Chondrocyte (in vitro differentiated cells): ENCODE results near the gene NRG4. TPM values are rescaled to one million over a fixed set of nuclear protein-coding genes. Genes with fewer than 3 reads are reported as not detected.
"Not testable (repeated sequence)": the region's sequence is repeated elsewhere in the genome, so short reads cannot be mapped to it uniquely, and the experiment has no call there.

Experiments used
- DNase-seq: peaks from one replicate; pipeline ENCODE4 v3.0.0; 2021; ENCODE audit warnings: mixed read lengths, low spot score
- H3K27ac Mint-ChIP-seq: one replicate; pipeline ENCODE4 v1.8.0; 2021; ENCODE audit warnings: mild to moderate bottlenecking, moderate library complexity, mixed read lengths; ENCODE audit not compliant: unreplicated experiment
- H3K27me3 Mint-ChIP-seq: 2 replicates; pipeline ENCODE4 v1.8.0; 2021; ENCODE audit warnings: low read depth, mixed read lengths
- H3K36me3 Mint-ChIP-seq: 2 replicates; pipeline ENCODE4 v1.8.0; 2021; ENCODE audit warnings: low read depth, mixed read lengths
- H3K4me1 Mint-ChIP-seq: 2 replicates; pipeline ENCODE4 v1.8.0; 2021; ENCODE audit warnings: low read depth, mild to moderate bottlenecking, mixed read lengths
- H3K4me3 Mint-ChIP-seq: one replicate; pipeline ENCODE4 v1.8.0; 2021; ENCODE audit warnings: mild to moderate bottlenecking, moderate library complexity, mixed read lengths; ENCODE audit not compliant: unreplicated experiment
- H3K9me3 Mint-ChIP-seq: 2 replicates; pipeline ENCODE4 v1.8.0; 2021; ENCODE audit warnings: low read depth, mixed read lengths
- CTCF ChIP-seq: fragments of 200-600 bp; sonication (generic); IDR thresholded peaks from 2 replicates; pipeline ENCODE4 v1.5.0; 2021; ENCODE audit warnings: antibody characterized with exemption, mild to moderate bottlenecking, moderate library complexity
- total RNA-seq: library from RNA; stranded (reverse); gene quantifications from 3 replicates; pipeline ENCODE4 v1.2.1, GENCODE V29; 2021

Gene NRG4
- total RNA-seq, 1 donor from 2014 or later, result not detected

GRCh38 chr15:76034111-76034510, 21.9 kb upstream of the NRG4 start:
- Mint-ChIP-seq H3K4me1 (no peaks in the 10 kb centered on the region), H3K4me3 (no peak overlapping the region), H3K27me3 (peaks cover 51% of the 10 kb centered on the region)

DNA sequence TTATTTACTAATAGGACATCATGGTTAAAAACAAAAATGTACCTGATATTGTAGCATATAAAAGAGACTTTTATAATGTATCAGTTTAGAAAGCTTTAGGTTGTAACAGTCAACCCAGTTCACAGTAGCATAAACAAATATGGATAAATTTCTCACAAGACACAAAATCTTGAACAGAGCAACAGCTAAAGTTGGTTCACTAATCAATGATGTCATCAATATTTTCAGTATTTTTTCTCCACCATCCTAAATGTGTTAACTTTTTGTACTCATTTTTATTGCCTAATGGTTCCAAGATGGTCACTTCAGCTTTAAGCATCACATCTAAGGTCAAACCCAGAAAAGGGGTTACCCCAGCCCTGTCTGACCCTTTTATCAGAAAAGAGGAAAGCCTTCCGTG, 21.2 kb upstream of the NRG4 start:
- no peaks in the 10 kb centered on the region for H3K36me3 Mint-ChIP-seq
- no peak for TF ChIP-seq CTCF
- no peak overlapping the region for H3K27ac Mint-ChIP-seq
- H3K27me3 Mint-ChIP-seq, result peaks cover 45% of the 10 kb centered on the region
- peaks cover 11% of the 10 kb centered on the region for H3K9me3 Mint-ChIP-seq
- H3K4me3 Mint-ChIP-seq, result no peak overlapping the region
- no peaks in the 10 kb centered on the region for H3K4me1 Mint-ChIP-seq
- no peak for DNase-seq

More at GRCh38 chr15:76034111-76034510, 21.9 kb upstream of the NRG4 start:
- Mint-ChIP-seq H3K9me3 (peaks cover 11% of the 10 kb centered on the region), H3K27ac (no peak overlapping the region), H3K36me3 (no peaks in the 10 kb centered on the region)
- TF ChIP-seq CTCF, result no peak
- DNase-seq, result no peak

DNA sequence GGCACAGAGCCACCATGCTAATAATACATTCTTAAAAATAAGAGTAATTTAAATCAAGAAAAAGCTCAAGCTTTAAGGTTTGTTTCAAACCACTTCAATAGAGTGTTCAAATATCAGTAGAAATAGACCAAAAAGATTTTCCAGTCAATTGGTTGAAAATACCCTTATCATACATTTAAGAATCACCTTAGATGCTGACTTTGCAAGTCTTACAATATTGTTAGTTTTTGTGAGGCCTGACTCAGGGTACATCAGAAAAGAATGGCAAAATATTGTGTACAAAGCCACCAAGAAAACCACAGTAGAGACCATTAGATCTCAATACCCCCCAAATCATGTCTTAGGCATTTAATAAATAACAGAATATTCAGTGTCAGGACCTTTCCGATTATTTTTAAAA, 19.8 kb upstream of the NRG4 start:
- no peaks in the 10 kb centered on the region for H3K4me1 Mint-ChIP-seq
- no peak for TF ChIP-seq CTCF
- H3K27ac Mint-ChIP-seq, result no peak overlapping the region
- H3K4me3 Mint-ChIP-seq, result no peak overlapping the region
- no peaks in the 10 kb centered on the region for H3K36me3 Mint-ChIP-seq
- no peak for DNase-seq
- peaks cover 41% of the 10 kb centered on the region for H3K27me3 Mint-ChIP-seq
- H3K9me3 Mint-ChIP-seq, result peaks cover 20% of the 10 kb centered on the region

GRCh38 chr15:76024021-76024768, 12.0 kb upstream of the NRG4 start:
- H3K4me3 Mint-ChIP-seq, result no peak overlapping the region
- no peak for TF ChIP-seq CTCF
- H3K9me3 Mint-ChIP-seq, result peaks cover 19% of the 10 kb centered on the region
- H3K36me3 Mint-ChIP-seq, result peaks cover 3% of the 10 kb centered on the region
- no peaks in the 10 kb centered on the region for H3K4me1 Mint-ChIP-seq
- DNase-seq, result no peak
- peaks cover 6% of the 10 kb centered on the region for H3K27me3 Mint-ChIP-seq
- H3K27ac Mint-ChIP-seq, result no peak overlapping the region

DNA sequence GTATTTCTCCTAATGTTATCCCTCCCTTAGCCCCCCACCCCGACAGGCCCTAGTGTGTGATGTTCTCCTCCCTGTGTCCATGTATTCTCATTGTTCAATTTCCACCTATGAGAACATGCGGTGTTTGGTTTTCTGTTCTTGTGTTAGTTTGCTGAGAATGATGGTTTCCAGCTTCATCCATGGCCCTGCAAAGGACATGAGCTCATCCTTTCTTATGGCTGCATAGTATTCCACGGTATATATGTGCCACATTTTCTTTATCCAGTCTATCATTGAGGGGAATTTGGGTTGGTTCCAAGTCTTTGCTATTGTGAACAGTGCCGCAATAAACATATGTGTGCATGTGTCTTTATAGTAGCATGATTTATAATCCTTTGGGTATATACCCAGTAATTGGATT, 1.2 kb upstream of the NRG4 start:
- Mint-ChIP-seq H3K27me3 (peaks cover 36% of the 10 kb centered on the region), H3K9me3 (peaks cover 34% of the 10 kb centered on the region)
- DNase-seq, H3K4me1 Mint-ChIP-seq, H3K4me3 Mint-ChIP-seq, H3K36me3 Mint-ChIP-seq, H3K27ac Mint-ChIP-seq: not testable (repeated sequence)

DNA sequence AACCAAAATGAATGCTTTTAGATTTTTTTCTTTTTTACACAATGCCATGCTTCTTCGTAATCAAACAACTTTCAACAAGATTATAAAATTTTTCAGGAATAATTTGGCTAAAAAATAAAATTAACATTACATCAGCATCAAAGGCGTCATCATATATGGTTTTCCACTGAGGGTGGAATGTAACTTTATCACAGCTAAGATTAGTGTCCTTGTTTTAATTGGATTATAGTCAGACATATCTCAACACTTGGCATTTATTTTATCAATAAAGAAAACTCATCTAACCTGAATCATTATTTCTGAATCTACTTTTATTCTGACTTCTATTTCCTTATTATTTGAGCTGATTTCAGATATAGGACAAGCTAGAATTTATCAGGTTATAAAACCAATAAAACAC, 1.6 kb downstream of the NRG4 start:
- DNase-seq, result no peak
- Mint-ChIP-seq H3K9me3 (peaks cover 14% of the 10 kb centered on the region), H3K36me3 (peaks cover 1% of the 10 kb centered on the region), H3K27me3 (peaks cover 40% of the 10 kb centered on the region), H3K4me1 (peaks cover 3% of the 10 kb centered on the region), H3K4me3 (no peak overlapping the region), H3K27ac (no peak overlapping the region)
- TF ChIP-seq CTCF, result no peak
